HK-2 (cell line): ENCODE measurements around the gene NECAP2.
A peak's percentile ranks its signal among the peaks of the same experiment; 100 is the strongest.

Source experiments
- DNase-seq: peaks from one replicate; pipeline ENCODE4 v3.0.0-alpha.2; 2018; ENCODE audit not compliant: unreplicated experiment

Gene NECAP2

GRCh38 chr1:16440470-16441281, at the start of gene NECAP2:
Gene NECAP2 (plus strand): TSS chr1:16440724. CDS start chr1:16440762, 38 bp downstream.
- peak; percentile 96 for DNase-seq

- DNase-seq, result no peak
Observed at GRCh38 chr1:16391411-16391810, 49.1 kb upstream of the NECAP2 start.

GRCh38 chr1:16392740-16393569, 47.6 kb upstream of the NECAP2 start:
- no peak for DNase-seq

- DNase-seq, result no peak
Observed at GRCh38 chr1:16393570-16394521, 46.7 kb upstream of the NECAP2 start.

GRCh38 chr1:16394977-16395376, 45.5 kb upstream of the NECAP2 start:
- no peak for DNase-seq

GRCh38 chr1:16396591-16396990, 43.9 kb upstream of the NECAP2 start:
- no peak for DNase-seq

GRCh38 chr1:16397120-16397519, 43.4 kb upstream of the NECAP2 start:
- no peak for DNase-seq

GRCh38 chr1:16398371-16398953, 42.1 kb upstream of the NECAP2 start:
- no peak for DNase-seq

- peak; percentile 42 for DNase-seq
Observed at GRCh38 chr1:16402742-16403141, 37.8 kb upstream of the NECAP2 start.

- no peak for DNase-seq
Observed at GRCh38 chr1:16405441-16405840, 35.1 kb upstream of the NECAP2 start.

GRCh38 chr1:16406868-16407267, 33.7 kb upstream of the NECAP2 start:
- DNase-seq, result no peak

- DNase-seq, result no peak
Observed at GRCh38 chr1:16409536-16410152, 30.9 kb upstream of the NECAP2 start.

GRCh38 chr1:16410803-16411202, 29.7 kb upstream of the NECAP2 start:
- no peak for DNase-seq

- DNase-seq, result no peak
Observed at GRCh38 chr1:16413191-16413590, 27.3 kb upstream of the NECAP2 start.

GRCh38 chr1:16418823-16419425, 21.6 kb upstream of the NECAP2 start:
- no peak for DNase-seq

GRCh38 chr1:16420424-16421118, 20.0 kb upstream of the NECAP2 start:
- no peak for DNase-seq

GRCh38 chr1:16421201-16421600, 19.3 kb upstream of the NECAP2 start:
- DNase-seq, result no peak

GRCh38 chr1:16422041-16422440, 18.5 kb upstream of the NECAP2 start:
- DNase-seq, result no peak

GRCh38 chr1:16425125-16426025, 15.1 kb upstream of the NECAP2 start:
- DNase-seq, result no peak
